Middle frontal gyrus (tissue), 1 donor: ENCODE measurements around the gene ATF2.
"Not testable (repeated sequence)": the region's sequence is repeated elsewhere in the genome, so short reads cannot be mapped to it uniquely, and the experiment has no call there.

Source experiments
- DNase-seq: peaks from one replicate; pipeline ENCODE4 v3.0.0-alpha.2; 2015; ENCODE audit warnings: low spot score; ENCODE audit errors: extremely low spot score

The ATF2 gene

DNA sequence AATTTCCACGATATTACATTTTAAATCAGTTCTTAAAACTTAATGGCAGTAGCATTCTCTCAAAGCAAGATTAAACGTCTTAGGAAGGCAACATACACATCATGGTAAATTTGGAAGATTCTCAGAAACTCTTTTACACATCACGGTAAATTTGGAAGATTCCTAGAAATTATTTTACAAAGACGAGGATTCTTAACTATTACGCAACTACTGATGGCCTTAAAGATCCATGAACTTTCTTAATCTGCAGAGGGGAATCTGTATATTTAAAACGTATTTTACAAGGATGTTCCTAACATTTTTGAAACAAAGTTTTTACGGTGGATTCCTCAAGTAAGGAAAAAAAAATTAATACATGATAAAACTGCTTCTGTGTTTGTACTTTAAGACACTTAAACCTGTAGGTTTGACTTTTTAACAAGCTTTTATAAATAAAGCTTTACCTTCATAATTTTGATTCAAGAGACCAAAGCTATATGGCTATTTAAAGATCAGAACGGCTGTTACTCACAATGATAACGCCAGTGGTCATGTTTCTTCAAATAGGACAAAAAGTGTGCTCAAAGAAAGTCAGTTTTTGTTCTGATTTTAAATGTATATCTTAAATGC lies 1.7 kb downstream of the ATF2 start:
- no peak for DNase-seq

DNA sequence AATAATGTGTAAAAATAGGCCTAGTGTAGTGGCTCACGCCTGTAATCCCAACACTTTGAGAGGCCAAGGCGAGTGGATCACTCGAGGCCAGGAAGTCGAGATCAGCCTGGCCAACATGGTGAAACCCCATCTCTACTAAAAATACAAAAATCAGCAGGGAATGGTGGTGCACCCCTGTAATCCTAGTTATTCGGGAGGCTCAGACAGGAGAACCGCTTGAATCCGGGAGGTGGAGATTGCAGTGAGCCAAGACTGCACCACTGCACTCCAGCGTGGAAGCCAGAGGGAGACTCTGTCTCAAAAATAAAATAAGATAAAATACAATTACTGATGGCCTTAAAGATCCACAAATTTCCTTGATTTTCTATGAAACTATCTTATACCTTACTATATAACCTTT lies 3.8 kb downstream of the ATF2 start:
- no peak for DNase-seq

DNA sequence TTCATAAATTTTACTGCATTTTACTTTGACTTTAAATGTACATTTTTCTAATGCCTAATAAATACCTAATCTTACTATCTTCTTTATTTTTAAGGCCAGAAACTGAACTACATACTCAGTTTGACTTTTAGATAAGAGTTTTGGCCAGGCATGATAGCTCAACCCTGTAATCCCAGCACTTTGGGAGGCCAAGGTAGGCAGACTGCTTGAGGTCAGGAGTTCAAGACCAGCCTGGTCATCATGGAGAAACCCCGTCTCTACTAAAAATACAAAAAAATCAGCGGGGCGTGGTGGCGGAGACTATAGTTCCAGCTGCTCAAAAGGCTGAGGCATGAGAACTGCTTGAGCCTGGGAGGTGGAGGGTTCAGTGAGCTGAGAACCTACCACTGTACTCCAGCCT lies 9.1 kb downstream of the ATF2 start:
- no peak for DNase-seq

DNA sequence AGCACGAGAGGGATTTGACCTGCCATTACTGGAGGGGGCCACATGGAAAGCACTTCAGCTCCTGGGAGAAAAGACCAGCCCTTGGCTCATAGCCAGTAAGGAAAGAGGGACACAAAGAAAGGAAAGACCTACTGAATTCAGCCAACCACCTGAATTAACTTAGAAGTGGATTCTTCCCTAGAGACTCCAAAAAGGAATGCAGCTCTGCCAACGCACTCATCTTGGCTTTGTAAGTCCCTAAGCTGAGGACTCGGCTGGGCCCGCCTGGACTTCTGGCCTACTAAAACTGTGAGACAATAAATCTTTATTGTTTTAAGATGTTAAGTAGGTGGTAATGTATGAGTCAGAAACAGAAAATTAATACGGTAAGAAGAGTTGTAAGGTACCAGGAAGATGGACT lies 11.5 kb downstream of the ATF2 start:
- DNase-seq, result no peak

DNA sequence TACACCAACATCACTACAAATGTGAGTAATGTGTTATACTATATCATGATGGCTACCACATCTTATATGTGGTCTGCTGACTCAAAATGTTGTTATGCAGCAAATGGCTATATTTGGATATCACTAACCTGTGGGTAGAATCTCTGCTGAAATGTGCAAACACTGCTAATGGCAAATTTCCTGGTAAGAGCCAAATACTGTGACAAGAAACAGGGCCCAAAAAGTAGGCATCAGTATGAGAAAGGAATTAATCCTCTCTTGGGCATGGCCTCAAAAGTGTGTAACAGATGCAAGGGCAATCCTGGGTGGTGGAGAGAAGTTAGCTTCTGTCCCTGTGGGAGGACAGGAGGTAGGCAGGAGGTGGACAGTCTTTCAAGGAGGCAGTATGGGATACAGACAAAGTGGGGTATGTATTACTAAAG lies 13.3 kb downstream of the ATF2 start:
- no peak for DNase-seq

DNA sequence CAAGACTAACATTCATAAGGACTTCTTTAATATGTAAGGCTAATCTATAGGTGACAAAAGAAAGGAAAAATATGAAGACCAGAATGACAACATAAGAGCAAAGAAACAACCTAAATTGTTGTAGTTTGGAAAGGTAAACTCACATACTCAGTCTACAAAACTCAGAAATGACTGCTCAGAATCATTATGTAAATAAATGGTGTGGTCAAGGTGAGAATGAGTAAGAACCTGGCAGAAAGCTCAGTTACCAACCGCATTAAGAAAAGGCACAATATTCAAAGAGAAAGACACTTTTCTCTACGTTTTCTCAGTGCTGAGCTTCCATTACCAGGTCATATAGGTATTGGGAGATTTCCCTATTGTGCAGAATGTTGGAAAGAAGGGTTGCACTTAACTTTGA lies 15.8 kb downstream of the ATF2 start:
- no peak for DNase-seq

DNA sequence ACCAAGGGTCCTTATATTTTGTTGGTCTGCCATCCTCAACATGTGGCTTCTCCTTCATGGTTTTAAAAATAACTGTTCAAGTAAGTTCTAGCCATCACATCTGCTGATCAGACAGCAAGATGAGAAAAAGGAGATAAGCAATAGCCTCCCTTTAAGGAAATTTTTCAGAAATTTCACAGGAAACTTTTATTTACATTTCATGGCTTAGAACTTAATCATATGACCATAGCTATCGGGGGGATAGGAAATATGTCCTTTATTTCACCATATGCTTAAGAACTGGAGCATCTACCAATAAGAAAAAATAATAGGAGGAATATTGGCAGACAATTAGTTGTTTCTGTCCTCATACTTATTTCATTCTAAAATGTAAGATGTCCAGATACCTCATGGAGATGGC lies 16.2 kb downstream of the ATF2 start:
- no peak for DNase-seq

DNA sequence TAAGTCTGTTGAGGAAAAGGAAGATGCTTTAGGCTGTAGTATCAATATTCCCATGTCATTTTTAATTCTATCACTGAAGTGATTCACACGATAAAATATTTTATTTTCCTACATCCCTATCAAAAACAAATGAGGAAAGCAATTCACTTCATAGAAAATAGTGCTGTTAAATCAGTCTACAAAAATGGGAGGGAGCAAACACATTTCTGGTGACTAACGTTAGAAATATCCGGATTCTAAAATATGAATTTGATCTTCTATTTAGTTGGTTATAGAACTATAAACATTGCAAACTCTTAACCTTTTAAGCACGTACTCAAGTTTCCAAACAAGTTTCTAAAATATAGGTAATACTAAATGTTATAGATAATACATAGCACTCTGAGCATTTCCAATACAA lies 20.8 kb downstream of the ATF2 start:
- DNase-seq, result no peak

DNA sequence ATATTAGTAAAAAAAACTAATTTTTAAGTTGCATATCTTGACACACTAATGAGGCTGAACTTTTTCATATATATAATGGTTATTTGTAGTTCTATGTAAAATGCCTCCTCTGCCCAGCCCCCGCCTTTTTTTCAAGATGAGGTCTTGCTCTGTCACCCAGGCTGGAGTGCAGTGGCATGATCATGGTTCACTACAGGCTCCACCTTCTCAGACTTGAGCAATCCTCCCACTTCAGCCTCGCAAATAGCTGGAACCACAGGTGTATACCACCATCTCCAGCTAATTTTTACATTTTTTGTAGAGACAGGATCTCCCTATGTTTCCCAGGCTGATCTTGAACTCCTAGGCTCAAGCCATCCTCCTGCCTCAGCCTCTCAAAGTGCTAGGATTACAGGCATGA lies 24.3 kb downstream of the ATF2 start:
- no peak for DNase-seq

DNA sequence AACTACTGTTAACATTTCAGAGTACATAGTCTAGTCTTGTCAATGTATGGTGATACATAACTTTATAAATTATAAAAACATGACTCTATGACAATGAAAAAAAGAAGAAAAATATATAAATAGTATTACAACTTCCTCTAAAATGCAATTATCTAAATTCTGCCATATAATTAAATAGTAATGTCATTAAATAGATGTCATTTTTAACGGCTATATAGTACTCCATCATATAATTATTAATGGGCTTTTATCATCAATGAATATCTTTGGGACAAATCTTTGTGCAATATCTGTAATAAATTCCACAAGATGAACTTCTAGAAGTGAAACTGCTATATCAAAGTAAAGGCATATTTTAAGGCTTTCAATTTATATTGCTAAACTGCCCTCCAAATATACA lies 24.8 kb downstream of the ATF2 start:
- no peak for DNase-seq

DNA sequence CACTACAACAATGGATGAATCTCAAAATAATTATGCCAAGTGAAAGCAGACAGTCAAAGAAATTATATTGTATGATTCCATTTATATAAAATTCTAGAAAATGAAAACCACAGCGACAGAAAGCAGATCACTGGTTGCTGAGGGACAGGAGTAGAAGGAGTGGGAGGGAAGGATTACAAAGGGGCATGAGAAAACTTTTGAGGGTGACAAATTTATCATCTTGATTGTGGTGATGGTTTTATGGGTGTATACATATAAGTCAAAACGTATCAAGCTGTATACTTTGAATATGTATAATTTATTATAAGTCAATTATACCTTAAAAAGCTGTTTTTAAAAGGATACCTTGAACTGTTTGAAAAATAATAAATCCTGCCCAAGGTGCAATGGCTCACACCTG lies 27.7 kb downstream of the ATF2 start:
- DNase-seq, result no peak

DNA sequence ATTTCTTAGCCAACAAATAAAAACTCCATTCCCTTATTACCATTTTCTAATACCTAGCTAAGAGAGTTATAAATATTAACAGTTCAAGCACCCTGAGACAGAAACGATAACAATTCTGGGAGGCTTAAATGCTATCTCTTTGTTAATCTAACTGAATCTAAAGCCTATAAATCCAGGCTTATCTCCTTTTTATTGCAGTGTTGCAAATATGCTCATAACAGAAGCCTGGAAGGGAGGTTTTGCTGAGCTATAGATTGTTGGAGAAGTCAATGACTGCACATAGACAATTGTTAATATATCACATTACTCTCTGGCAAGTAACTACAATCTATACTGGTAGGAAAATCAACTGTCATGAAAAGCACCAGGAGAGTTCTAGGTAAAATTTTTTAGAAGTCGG lies 30.2 kb downstream of the ATF2 start:
- DNase-seq, result no peak

DNA sequence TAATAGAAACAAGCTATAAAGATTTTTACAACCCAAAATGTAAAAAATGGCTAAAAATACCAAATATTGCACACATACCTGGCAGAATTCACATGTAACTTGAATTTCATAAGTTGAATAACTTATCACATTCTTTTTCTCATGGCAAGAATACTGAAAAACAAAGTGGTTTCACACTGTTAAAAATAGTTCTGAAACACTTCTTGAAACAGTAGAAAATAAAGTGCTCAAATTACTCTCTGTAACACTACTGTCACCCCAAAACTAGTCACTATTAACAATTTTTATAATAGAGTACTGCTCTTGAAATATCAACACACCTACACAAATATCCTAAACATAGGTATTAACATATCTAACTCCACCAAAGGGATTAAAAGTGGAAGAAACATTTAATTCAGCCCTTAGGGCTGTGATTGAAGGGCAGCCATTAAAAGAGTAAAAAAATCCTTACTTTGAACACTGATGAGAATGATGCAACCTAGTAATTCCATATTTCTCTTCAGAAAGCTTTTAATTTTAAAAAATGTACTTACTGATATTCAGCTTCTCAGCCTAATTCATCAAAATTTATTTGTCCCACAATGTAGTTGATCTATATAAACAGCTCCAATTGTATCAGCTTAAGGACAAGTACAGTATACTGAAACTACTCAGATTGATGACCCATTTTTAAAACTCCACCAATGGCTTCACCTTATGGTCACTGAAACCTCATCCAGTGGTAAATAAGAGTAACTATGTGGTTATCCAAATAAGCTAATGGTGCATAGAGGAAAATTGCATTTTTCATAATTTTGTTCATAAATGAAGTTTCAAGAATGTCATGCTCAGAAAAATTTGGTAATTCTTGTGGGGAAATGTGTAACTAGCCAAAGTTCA lies 31.4 kb downstream of the ATF2 start:
- DNase-seq, result no peak

DNA sequence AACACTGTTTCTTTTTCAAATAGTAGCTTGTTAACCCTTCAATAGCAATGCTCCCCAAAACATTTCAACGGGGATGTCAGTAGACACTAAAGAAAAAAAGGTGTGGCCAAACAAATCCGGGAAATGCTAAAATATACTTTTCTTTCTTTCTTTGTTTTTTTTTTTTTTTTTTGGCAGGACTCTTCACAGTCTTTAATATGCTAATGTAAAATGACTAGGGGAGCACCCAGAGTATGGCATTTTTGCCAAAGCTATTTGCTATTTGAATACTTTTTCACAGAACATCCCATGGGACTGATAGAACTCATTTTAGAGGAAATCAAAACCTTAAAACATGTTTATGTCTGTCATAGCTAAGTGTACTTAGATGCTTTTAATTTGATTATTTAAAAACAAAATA lies 32.1 kb downstream of the ATF2 start:
- no peak for DNase-seq

DNA sequence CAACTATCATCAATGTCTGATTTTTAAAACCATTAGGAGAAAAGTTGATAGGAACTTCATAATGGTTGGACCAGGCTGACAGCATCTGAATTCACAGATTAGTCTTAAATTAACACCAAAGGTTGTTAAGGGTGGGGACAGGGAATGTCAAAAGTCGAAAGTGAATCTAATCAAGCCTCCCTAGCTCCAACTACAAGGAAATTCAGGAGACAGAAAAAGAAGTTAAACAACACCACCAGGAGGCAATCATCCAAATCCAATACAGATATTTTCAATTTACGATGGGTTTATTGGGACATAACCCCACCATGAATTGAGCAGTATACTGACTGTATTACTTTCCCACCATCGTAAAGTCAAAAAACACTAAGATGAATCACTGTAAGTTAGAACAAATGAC lies 32.8 kb downstream of the ATF2 start:
- DNase-seq, result no peak

DNA sequence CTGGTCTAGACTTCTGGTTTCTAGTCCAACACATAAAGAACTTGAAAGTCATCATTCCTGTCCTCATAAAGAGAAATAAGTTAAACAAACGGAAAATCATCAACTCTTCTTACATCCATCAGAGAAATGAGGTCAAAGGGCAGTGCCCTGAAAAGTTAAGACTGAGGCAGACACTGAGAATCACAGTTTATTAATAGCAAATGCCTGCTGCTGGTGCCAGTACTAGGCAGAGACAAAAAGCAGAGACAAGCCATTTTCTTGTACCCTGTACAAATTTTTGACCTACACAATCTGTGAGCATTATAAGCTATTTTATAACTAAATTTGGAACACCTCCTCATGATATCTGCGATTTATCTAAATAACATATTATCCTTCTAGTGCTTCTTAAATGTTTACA lies 36.8 kb downstream of the ATF2 start:
- no peak for DNase-seq

DNA sequence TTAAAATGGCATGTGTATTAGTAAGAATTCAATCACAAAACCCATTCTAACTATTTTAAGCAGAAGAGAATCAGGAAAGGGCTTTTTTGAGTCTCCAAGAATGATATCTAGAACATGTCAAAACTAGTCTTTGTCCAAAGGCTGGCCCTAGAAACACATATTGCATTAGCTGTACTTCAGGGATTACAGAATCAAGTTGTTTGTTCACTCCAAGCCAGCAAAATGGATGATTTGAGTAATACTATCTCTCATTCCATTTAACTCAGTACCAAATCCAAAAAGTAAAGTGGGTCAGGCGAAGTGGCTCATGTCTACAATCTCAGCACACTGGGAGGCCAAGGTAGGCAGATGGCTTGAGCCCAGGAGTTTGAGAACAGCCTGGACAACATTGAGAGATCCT lies 41.3 kb downstream of the ATF2 start:
- DNase-seq, result no peak

DNA sequence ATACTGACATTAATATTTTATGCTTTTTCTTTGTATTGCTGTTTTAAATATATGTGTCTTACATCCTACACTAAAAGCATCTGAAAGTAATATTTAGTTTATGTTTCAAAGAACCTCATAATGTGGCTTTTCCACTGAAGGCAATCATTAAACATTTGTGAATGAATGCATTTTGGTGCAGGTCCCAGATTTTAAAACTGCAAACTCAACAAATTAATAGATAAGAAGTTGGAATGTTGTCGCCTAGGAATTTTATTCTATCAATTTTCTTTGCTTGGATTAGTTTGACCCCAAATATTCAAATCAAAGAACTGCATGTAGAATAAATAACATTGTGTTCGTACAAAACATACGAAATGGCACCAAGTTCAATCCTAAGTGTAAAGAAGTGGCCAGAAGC lies 44.7 kb downstream of the ATF2 start:
- DNase-seq, result no peak

DNA sequence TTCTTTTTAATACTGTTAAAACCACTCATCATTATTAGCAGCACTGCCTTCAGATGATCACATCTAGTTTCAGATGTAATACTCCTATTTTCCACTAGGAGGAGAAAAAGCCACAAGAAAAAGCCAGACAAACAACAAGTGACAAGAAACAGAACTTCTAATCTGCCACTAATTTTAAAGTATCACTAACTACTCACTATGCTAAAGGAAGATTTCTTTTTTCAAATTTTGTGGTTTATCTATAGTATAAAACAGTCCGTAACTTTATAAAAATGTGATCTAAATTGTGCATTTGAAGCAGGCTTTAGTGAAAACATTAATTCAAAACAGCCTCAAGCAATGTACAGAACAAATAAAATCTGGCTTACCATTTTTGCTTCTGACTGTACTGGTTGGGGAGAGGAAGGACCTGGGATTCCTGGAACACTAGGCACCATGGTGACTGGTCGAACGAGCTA lies 56.8 kb downstream of the ATF2 start:
- DNase-seq, result no peak

DNA sequence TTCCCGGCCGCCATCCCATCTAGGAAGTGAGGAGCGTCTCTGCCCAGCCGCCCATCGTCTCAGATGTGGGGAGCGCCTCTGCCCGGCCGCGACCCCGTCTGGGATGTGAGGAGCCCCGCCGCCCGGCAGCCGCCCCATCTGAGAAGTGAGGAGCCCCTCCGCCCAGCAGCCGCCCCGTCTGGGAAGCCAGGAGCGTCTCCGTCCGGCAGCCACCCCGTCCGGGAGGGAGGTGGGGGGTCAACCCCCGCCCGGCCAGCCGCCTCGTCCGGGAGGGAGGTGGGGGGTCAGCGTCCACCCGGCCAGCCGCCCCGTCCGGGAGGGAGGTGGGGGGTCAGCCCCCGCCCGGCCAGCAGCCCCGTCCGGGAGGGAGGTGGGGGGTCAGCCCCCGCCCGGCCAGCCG lies 59.9 kb downstream of the ATF2 start:
- DNase-seq, result not testable (repeated sequence)

DNA sequence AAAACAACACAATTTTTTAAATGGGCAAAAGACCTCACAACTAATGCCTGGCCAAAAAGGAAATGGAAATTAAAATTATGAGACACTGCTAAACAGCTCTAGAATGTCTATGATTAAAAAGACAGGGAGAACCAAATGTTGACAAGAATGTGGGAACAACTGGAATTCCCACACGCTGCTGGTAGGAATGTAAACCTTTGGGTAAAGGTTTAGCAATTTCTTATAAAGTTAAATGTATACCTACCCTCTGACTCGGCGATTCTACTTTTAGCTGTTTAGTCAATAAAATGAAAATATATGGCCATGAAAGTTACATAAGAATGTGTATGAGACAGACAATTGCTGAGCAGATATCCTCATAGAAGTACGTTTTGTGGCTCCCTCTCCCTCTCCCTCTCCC lies 60.9 kb downstream of the ATF2 start:
- no peak for DNase-seq

DNA sequence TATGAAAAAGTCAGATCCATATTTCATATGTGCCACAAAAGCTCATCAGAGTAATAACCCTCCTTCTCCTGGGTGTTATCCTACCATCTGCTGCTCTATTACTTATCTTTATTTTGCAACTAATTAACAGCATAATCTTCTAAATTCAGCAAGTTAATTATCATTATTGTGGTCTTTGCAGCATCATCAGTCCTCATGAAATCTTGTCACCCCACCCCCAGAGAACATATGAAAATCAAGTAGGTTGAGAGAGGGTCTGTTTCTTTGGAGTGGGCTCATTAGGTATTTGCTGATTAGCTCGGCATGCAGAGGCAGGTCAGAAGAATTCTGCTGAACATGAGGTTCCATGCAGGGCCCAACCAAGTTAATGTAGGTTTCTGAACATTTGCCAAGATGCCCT lies 64.8 kb downstream of the ATF2 start:
- DNase-seq, result no peak

DNA sequence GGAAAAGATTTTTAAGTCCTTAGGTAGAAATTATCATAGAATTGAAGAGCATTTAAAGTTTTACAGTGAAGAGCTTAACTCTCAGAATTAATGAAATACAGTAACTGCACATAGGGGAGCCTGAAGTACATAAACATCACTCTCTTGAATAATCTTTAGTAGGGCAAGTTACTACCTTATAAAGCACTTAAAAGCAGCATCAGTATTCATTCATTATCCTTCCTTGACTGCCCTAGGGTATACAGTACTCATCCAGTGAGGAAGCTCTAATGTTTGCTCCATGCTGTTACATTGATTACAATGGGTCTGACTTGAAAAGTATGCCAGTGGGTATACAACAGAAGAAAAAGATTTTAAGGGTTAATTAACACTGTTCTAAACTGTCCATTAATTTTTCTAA lies 66.5 kb downstream of the ATF2 start:
- no peak for DNase-seq
